HFFc6 (cell line): Measurements from ENCODE around the gene ABLIM1. TPM values are rescaled to one million over a fixed set of nuclear protein-coding genes. Genes with fewer than 3 reads are reported as not detected.

Source experiments
- DNase-seq: peaks from one replicate; pipeline ENCODE4 v3.0.0-alpha.2; 2018
- H3K27ac Mint-ChIP-seq: 2 replicates; pipeline ENCODE4 v1.8.0; 2020; ENCODE audit warnings: mild to moderate bottlenecking, mixed read lengths
- H3K27me3 Mint-ChIP-seq: 2 replicates; pipeline ENCODE4 v1.8.0; 2021; ENCODE audit warnings: mild to moderate bottlenecking, moderate library complexity, mixed read lengths; ENCODE audit not compliant: insufficient read depth
- H3K36me3 Mint-ChIP-seq: 2 replicates; pipeline ENCODE4 v1.8.0; 2021; ENCODE audit warnings: low read depth, mixed read lengths
- H3K4me1 Mint-ChIP-seq: 2 replicates; pipeline ENCODE4 v1.8.0; 2020; ENCODE audit warnings: low read depth, mixed read lengths
- H3K4me3 Mint-ChIP-seq: 2 replicates; pipeline ENCODE4 v1.8.0; 2020; ENCODE audit warnings: mild to moderate bottlenecking, moderate library complexity, mixed read lengths
- H3K9me3 Mint-ChIP-seq: 2 replicates; pipeline ENCODE4 v1.8.0; 2020; ENCODE audit warnings: mild to moderate bottlenecking, mixed read lengths
- total RNA-seq, 6 experiments: library from RNA; stranded (reverse); fragmentation: NEBNext Ultra II Directional; extraction: Animal tissue kit (Norgen Biotek cat#: 25700); gene quantifications; 2 replicates in 1 of 6; 3 replicates in 5 of 6; pipeline ENCODE4 v1.2.3, GENCODE V29; 2021
- TF ChIP-seq, protein P1 (sequence below): fragments of 200-600 bp; sonication (generic); IDR thresholded peaks from 2 replicates; pipeline ENCODE4 v1.5.0; 2021; ENCODE audit warnings: antibody characterized with exemption, mild to moderate bottlenecking

The ABLIM1 gene
- total RNA-seq, 6 experiments from 2014 or later = 8.0 to 14.6 (median 8.7) TPM

DNA sequence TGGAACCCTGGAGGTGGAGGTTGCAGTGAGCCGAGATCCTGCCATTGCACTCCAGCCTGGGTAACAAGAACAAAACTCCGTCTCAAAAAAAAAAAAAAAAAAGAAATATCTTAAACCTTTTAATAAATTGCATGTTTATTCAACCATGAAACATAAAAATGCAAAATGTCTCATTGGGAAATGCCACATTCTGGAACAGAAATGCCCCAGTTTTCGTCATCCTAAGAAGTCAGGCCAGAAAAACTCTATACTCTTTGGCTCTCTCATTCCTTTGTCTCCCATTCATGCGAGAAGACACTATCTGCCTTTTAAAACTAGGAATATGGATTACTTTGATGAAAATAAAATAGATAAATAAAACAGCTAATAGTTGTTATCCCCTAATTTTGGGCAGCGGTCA, 21.5 kb upstream of the ABLIM1 start:
- no peaks in the 10 kb centered on the region for H3K27me3 Mint-ChIP-seq
- H3K27ac Mint-ChIP-seq = no peak overlapping the region
- no peaks in the 10 kb centered on the region for H3K36me3 Mint-ChIP-seq
- no peaks in the 10 kb centered on the region for H3K9me3 Mint-ChIP-seq
- peaks cover 31% of the 10 kb centered on the region for H3K4me1 Mint-ChIP-seq
- TF ChIP-seq, protein P1, sequence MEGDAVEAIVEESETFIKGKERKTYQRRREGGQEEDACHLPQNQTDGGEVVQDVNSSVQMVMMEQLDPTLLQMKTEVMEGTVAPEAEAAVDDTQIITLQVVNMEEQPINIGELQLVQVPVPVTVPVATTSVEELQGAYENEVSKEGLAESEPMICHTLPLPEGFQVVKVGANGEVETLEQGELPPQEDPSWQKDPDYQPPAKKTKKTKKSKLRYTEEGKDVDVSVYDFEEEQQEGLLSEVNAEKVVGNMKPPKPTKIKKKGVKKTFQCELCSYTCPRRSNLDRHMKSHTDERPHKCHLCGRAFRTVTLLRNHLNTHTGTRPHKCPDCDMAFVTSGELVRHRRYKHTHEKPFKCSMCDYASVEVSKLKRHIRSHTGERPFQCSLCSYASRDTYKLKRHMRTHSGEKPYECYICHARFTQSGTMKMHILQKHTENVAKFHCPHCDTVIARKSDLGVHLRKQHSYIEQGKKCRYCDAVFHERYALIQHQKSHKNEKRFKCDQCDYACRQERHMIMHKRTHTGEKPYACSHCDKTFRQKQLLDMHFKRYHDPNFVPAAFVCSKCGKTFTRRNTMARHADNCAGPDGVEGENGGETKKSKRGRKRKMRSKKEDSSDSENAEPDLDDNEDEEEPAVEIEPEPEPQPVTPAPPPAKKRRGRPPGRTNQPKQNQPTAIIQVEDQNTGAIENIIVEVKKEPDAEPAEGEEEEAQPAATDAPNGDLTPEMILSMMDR = no peak
- no peak overlapping the region for H3K4me3 Mint-ChIP-seq
- no peak for DNase-seq

- H3K9me3 Mint-ChIP-seq = no peaks in the 10 kb centered on the region
- TF ChIP-seq, protein P1 = no peak
- no peaks in the 10 kb centered on the region for H3K36me3 Mint-ChIP-seq
- peaks cover 24% of the 10 kb centered on the region for H3K4me1 Mint-ChIP-seq
- no peak overlapping the region for H3K27ac Mint-ChIP-seq
- H3K27me3 Mint-ChIP-seq = no peaks in the 10 kb centered on the region
- no peak for DNase-seq
- no peak overlapping the region for H3K4me3 Mint-ChIP-seq
Observed at GRCh38 chr10:114678820-114679219, 20.7 kb upstream of the ABLIM1 start.

DNA sequence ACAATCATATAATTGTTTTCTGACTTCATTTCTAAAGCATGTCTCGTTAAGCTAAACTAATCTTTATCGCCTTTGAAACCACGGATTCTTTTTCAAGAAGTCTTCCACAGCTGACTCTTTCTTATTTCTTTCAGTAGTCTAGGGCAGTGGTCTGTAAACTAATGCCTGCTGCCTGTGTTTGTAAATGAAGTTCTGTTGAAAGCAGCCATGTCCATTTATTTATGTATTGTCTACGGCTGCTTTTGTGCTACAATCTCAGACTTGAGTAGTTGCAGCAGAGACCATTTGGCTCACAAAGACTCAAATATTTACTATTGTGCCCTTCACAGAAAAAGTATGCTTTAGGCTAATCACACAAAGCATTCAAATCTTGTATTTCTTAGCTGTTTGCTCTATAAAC, 20.3 kb upstream of the ABLIM1 start:
- Mint-ChIP-seq H3K36me3 (no peaks in the 10 kb centered on the region), H3K9me3 (no peaks in the 10 kb centered on the region), H3K4me1 (peaks cover 21% of the 10 kb centered on the region), H3K27me3 (no peaks in the 10 kb centered on the region), H3K4me3 (no peak overlapping the region), H3K27ac (no peak overlapping the region)
- TF ChIP-seq, protein P1 = no peak
- no peak for DNase-seq

- DNase-seq = no peak
- Mint-ChIP-seq H3K4me3 (no peak overlapping the region), H3K9me3 (no peaks in the 10 kb centered on the region), H3K27ac (no peak overlapping the region), H3K27me3 (no peaks in the 10 kb centered on the region), H3K36me3 (no peaks in the 10 kb centered on the region), H3K4me1 (no peaks in the 10 kb centered on the region; the same call in 1 of the 2 replicates)
- TF ChIP-seq, protein P1 = no peak
Observed at GRCh38 chr10:114674346-114674745, 16.3 kb upstream of the ABLIM1 start.

- Mint-ChIP-seq H3K36me3 (0 out of 2 replicates have a peak, but pooled peaks cover 3% of the 10 kb centered on the region), H3K27ac (no peak overlapping the region), H3K9me3 (peaks cover 6% of the 10 kb centered on the region; the same call in 1 of the 2 replicates), H3K4me1 (no peaks in the 10 kb centered on the region), H3K4me3 (no peak overlapping the region), H3K27me3 (no peaks in the 10 kb centered on the region; the same call in 1 of the 2 replicates)
- TF ChIP-seq, protein P1 = no peak
- DNase-seq = no peak
Observed at GRCh38 chr10:114669648-114670047, 11.6 kb upstream of the ABLIM1 start.
